Epithelial cell of esophagus (primary cell): ENCODE data around the gene SCN5A.

Experiments used
- DNase-seq: peaks from one replicate; pipeline ENCODE4 v3.0.0; 2010; ENCODE audit warnings: low read depth
- H3K4me3 ChIP-seq: 2 replicates; pipeline ENCODE4 v1.5.1; 2011; ENCODE audit warnings: mild to moderate bottlenecking, low read length, control low read depth
- CTCF ChIP-seq: IDR thresholded peaks from 2 replicates; pipeline ENCODE4 v1.5.1; 2011; ENCODE audit warnings: low read depth, mild to moderate bottlenecking, low read length, control low read depth, inconsistent platforms; ENCODE audit not compliant: insufficient read depth; ENCODE audit errors: missing control alignments

The SCN5A gene

GRCh38 chr3:38524141-38524739 is 125.2 kb downstream of the SCN5A start:
- TF ChIP-seq CTCF = no peak
- DNase-seq = no peak
- no peak overlapping the region for H3K4me3 ChIP-seq

GRCh38 chr3:38522002-38522401 is 127.5 kb downstream of the SCN5A start:
- TF ChIP-seq CTCF = no peak
- DNase-seq = no peak
- no peak overlapping the region for H3K4me3 ChIP-seq

GRCh38 chr3:38521391-38521987 is 128.0 kb downstream of the SCN5A start:
- no peak overlapping the region for H3K4me3 ChIP-seq
- TF ChIP-seq CTCF = peak; percentile 93
- peak; percentile 75 for DNase-seq

GRCh38 chr3:38519651-38520050 is 129.8 kb downstream of the SCN5A start:
- no peak for TF ChIP-seq CTCF
- no peak for DNase-seq
- H3K4me3 ChIP-seq = no peak overlapping the region

GRCh38 chr3:38519000-38519399 is 130.5 kb downstream of the SCN5A start:
- H3K4me3 ChIP-seq = no peak overlapping the region
- peak; percentile 33 for DNase-seq
- TF ChIP-seq CTCF = no peak

- no peak overlapping the region for H3K4me3 ChIP-seq
- DNase-seq = peak; percentile 36
- TF ChIP-seq CTCF = no peak
Observed at GRCh38 chr3:38516669-38517068, 132.8 kb downstream of the SCN5A start.

GRCh38 chr3:38515367-38515766 is 134.1 kb downstream of the SCN5A start:
- no peak overlapping the region for H3K4me3 ChIP-seq
- TF ChIP-seq CTCF = no peak
- DNase-seq = no peak
